SH-SY5Y (cell line): ENCODE results near the gene CCDC192.

Experiments used
- GATA2 ChIP-seq: IDR thresholded peaks from 2 replicates; pipeline ENCODE4 v1.6.1; 2011; ENCODE audit warnings: mild to moderate bottlenecking, low read depth, low read length
- GATA3 ChIP-seq: IDR thresholded peaks from 2 replicates; pipeline ENCODE4 v1.6.1; 2011; ENCODE audit warnings: low read depth, mild to moderate bottlenecking, low read length, moderate library complexity

CCDC192 gene

GRCh38 chr5:127702926-127703561 lies at the start of gene CCDC192:
CCDC192 (plus strand) TSS chr5:127703391; CDS start chr5:127703446, 55 bp downstream.
- no peak for TF ChIP-seq GATA3
- no peak for TF ChIP-seq GATA2

GRCh38 chr5:127656825-127657224 lies 46.4 kb upstream of the CCDC192 start:
- no peak for TF ChIP-seq GATA3
- TF ChIP-seq GATA2 = no peak

- TF ChIP-seq GATA3 (no peak), GATA2 (no peak)
Measured at GRCh38 chr5:127660047-127660733, 43.0 kb upstream of the CCDC192 start.

GRCh38 chr5:127664093-127664492 lies 39.1 kb upstream of the CCDC192 start:
- TF ChIP-seq GATA2 (no peak), GATA3 (no peak)

GRCh38 chr5:127665641-127666040 lies 37.5 kb upstream of the CCDC192 start:
- TF ChIP-seq GATA2 (no peak), GATA3 (no peak)

- TF ChIP-seq GATA2 (no peak), GATA3 (no peak)
Measured at GRCh38 chr5:127666043-127666716, 37.0 kb upstream of the CCDC192 start.

GRCh38 chr5:127667926-127668325 lies 35.3 kb upstream of the CCDC192 start:
- TF ChIP-seq GATA3 (no peak), GATA2 (no peak)

- TF ChIP-seq GATA3 (no peak), GATA2 (no peak)
Measured at GRCh38 chr5:127671218-127671617, 32.0 kb upstream of the CCDC192 start.

GRCh38 chr5:127673117-127673800 lies 29.9 kb upstream of the CCDC192 start:
- TF ChIP-seq GATA2 (no peak), GATA3 (no peak)

- no peak for TF ChIP-seq GATA2
Measured at GRCh38 chr5:127680595-127680994, 22.6 kb upstream of the CCDC192 start.

- no peak for TF ChIP-seq GATA3
- no peak for TF ChIP-seq GATA2
Measured at GRCh38 chr5:127683008-127683407, 20.2 kb upstream of the CCDC192 start.

GRCh38 chr5:127684726-127685467 lies 18.3 kb upstream of the CCDC192 start:
- TF ChIP-seq GATA3 = no peak
- TF ChIP-seq GATA2 = no peak

- no peak for TF ChIP-seq GATA2
Measured at GRCh38 chr5:127685662-127686061, 17.5 kb upstream of the CCDC192 start.

- TF ChIP-seq GATA2 = no peak
- TF ChIP-seq GATA3 = no peak
Measured at GRCh38 chr5:127686424-127686823, 16.8 kb upstream of the CCDC192 start.
